Measurements from ENCODE around the gene OTX1.

GRCh38 chr2:63012541-63012940 is 38.1 kb upstream of the OTX1 start:
- TF ChIP-seq, protein P1, sequence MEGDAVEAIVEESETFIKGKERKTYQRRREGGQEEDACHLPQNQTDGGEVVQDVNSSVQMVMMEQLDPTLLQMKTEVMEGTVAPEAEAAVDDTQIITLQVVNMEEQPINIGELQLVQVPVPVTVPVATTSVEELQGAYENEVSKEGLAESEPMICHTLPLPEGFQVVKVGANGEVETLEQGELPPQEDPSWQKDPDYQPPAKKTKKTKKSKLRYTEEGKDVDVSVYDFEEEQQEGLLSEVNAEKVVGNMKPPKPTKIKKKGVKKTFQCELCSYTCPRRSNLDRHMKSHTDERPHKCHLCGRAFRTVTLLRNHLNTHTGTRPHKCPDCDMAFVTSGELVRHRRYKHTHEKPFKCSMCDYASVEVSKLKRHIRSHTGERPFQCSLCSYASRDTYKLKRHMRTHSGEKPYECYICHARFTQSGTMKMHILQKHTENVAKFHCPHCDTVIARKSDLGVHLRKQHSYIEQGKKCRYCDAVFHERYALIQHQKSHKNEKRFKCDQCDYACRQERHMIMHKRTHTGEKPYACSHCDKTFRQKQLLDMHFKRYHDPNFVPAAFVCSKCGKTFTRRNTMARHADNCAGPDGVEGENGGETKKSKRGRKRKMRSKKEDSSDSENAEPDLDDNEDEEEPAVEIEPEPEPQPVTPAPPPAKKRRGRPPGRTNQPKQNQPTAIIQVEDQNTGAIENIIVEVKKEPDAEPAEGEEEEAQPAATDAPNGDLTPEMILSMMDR (conservative IDR thresholded peaks at IDR 0.05), result no peak
- TF ChIP-seq ZFX (IDR thresholded peaks at IDR 0.05), result no peak

All from C4-2B (cell line).